ENCODE data around the gene PRMT1.

The PRMT1 gene

GRCh38 chr19:49688531-49689132 lies 11.6 kb downstream of the PRMT1 start:
- Histone ChIP-seq H2AFZ (ENCODE audit: low read length) (no peak overlapping the region), H3F3A (ENCODE audit: insufficient read depth, low read length) (0 out of 2 replicates have a peak, but pooled peaks cover 3% of the 10 kb centered on the region), H3K9me3 (ENCODE audit: low read length) (no peaks in the 10 kb centered on the region), H3K27me3 (ENCODE audit: insufficient read depth, low read length) (no peaks in the 10 kb centered on the region), H3K9me2 (ENCODE audit: low read depth, low read length) (no peaks in the 10 kb centered on the region), H3K27ac (ENCODE audit: low read depth, low read length, poor library complexity, severe bottlenecking) (no peak overlapping the region), H3K4me2 (ENCODE audit: low read length) (no peak overlapping the region), H3K4me3 (ENCODE audit: low read depth, low read length, poor library complexity, severe bottlenecking) (no peak overlapping the region), H3K79me2 (ENCODE audit: insufficient read depth, low read length) (no peaks in the 10 kb centered on the region), H3K9ac (ENCODE audit: low read length) (no peak overlapping the region), H3K4me1 (ENCODE audit: insufficient read depth, low read length, severe bottlenecking) (peaks cover 19% of the 10 kb centered on the region), H4K20me1 (ENCODE audit: insufficient read depth, low read length) (no peaks in the 10 kb centered on the region), H3K36me3 (ENCODE audit: insufficient read depth, low read length) (peaks cover 67% of the 10 kb centered on the region)
- TF ChIP-seq EZH2 (IDR thresholded peaks at IDR 0.05; ENCODE audit: borderline replicate concordance, low read length) (no peak), CTCF (IDR thresholded peaks at IDR 0.05; ENCODE audit: low read length) (no peak)

GRCh38 chr19:49689133-49690078 lies 12.3 kb downstream of the PRMT1 start, which contains the start of gene ADM5:
Gene ADM5 (plus strand): TSS chr19:49689594. CDS start chr19:49689838, 244 bp downstream.
- Histone ChIP-seq H3K4me1 (ENCODE audit: insufficient read depth, low read length, severe bottlenecking) (peaks cover 19% of the 10 kb centered on the region), H3K9me3 (ENCODE audit: low read length) (no peaks in the 10 kb centered on the region), H3K27ac (ENCODE audit: low read depth, low read length, poor library complexity, severe bottlenecking) (no peak within 1 kb of the TSS), H3F3A (ENCODE audit: insufficient read depth, low read length) (0 out of 2 replicates have a peak, but pooled peaks cover 3% of the 10 kb centered on the region), H3K36me3 (ENCODE audit: insufficient read depth, low read length) (peaks cover 59% of the 10 kb centered on the region), H4K20me1 (ENCODE audit: insufficient read depth, low read length) (no peaks in the 10 kb centered on the region), H3K9me2 (ENCODE audit: low read depth, low read length) (no peaks in the 10 kb centered on the region), H3K79me2 (ENCODE audit: insufficient read depth, low read length) (no peaks in the 10 kb centered on the region), H2AFZ (ENCODE audit: low read length) (no peak within 1 kb of the TSS), H3K9ac (ENCODE audit: low read length) (no peak within 1 kb of the TSS), H3K27me3 (ENCODE audit: insufficient read depth, low read length) (no peaks in the 10 kb centered on the region), H3K4me3 (ENCODE audit: low read depth, low read length, poor library complexity, severe bottlenecking) (no peak within 1 kb of the TSS), H3K4me2 (ENCODE audit: low read length) (no peak within 1 kb of the TSS)
- no peak for TF ChIP-seq EZH2 (IDR thresholded peaks at IDR 0.05; ENCODE audit: borderline replicate concordance, low read length)
- TF ChIP-seq CTCF (IDR thresholded peaks at IDR 0.05; ENCODE audit: low read length): peak; percentile 51

DNA sequence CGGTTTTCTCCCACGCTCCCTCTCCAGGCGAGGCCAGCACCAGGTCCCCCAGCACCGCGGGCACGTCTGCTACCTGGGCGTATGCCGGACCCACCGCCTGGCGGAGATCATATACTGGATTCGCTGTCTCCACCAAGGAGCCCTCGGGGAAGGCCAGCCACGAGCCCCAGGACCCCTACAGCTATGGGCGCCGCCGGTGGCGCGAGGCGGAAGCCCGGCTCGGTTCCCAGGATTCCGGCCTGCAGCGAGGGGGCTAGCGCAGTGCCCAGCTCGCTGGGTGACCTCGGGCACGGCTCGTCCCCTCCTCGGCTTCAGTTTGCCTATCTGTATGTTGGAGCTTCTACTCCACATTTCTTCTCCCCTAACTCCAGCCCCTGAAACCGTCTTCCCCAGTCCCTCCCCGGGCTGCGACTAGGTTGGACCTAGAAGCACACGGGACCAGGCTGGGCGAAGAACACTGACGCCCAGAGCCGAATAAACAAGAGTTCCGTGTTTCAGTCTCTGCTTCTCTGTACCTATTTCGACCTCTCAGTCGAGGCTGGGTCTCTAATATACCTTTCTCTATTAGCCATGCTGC lies 13.1 kb downstream of the PRMT1 start:
- H3K9me2 ChIP-seq (ENCODE audit: low read depth, low read length): no peaks in the 10 kb centered on the region
- H3K36me3 ChIP-seq (ENCODE audit: insufficient read depth, low read length): peaks cover 52% of the 10 kb centered on the region
- H4K20me1 ChIP-seq (ENCODE audit: insufficient read depth, low read length): no peaks in the 10 kb centered on the region
- no peaks in the 10 kb centered on the region for H3K9me3 ChIP-seq (ENCODE audit: low read length)
- H3K27me3 ChIP-seq (ENCODE audit: insufficient read depth, low read length): no peaks in the 10 kb centered on the region
- no peak overlapping the region for H3K4me3 ChIP-seq (ENCODE audit: low read depth, low read length, poor library complexity, severe bottlenecking)
- H3K27ac ChIP-seq (ENCODE audit: low read depth, low read length, poor library complexity, severe bottlenecking): no peak overlapping the region
- TF ChIP-seq CTCF (IDR thresholded peaks at IDR 0.05; ENCODE audit: low read length) (no peak), EZH2 (IDR thresholded peaks at IDR 0.05; ENCODE audit: borderline replicate concordance, low read length) (no peak)
- H3F3A ChIP-seq (ENCODE audit: insufficient read depth, low read length): 0 out of 2 replicates have a peak, but pooled peaks cover 3% of the 10 kb centered on the region
- peaks cover 19% of the 10 kb centered on the region for H3K4me1 ChIP-seq (ENCODE audit: insufficient read depth, low read length, severe bottlenecking)
- H3K4me2 ChIP-seq (ENCODE audit: low read length): no peak overlapping the region
- H3K9ac ChIP-seq (ENCODE audit: low read length): no peak overlapping the region
- H2AFZ ChIP-seq (ENCODE audit: low read length): no peak overlapping the region
- H3K79me2 ChIP-seq (ENCODE audit: insufficient read depth, low read length): no peaks in the 10 kb centered on the region

Data from OCI-LY1 (cell line).